T-helper 2 cell treated with Interferon-gamma antibody and Interleukin-4, amounts not matched to agents 100 ng/mL and 5 ng/mL, for 36 hours (primary cell): ENCODE data around the gene HERC3. TPM values are rescaled to one million over a fixed set of nuclear protein-coding genes. Genes with fewer than 3 reads are reported as not detected.
"Not testable (repeated sequence)": the region's sequence is repeated elsewhere in the genome, so short reads cannot be mapped to it uniquely, and the experiment has no call there.

Experiments used
- intact Hi-C: fragments of 100-400 bp; cut with micrococcal nuclease; formaldehyde crosslinking; loops from one replicate; pipeline ENCODE4 v1.15.1; 2023
- total RNA-seq: library from RNA; stranded (reverse); gene quantifications from 2 replicates; pipeline ENCODE4 v1.2.3, GENCODE V29; 2022

HERC3 gene
- total RNA-seq, 1 donor from 2014 or later = 32.7 TPM

- intact Hi-C loops = no loop called here
These were observed 13.5 kb downstream of the HERC3 start for GRCh38 chr4:88605736-88606135.

- intact Hi-C loops = no loop called here
These were observed 14.6 kb downstream of the HERC3 start for GRCh38 chr4:88606832-88607231.

- intact Hi-C loops = no loop called here
These were observed 17.1 kb downstream of the HERC3 start for GRCh38 chr4:88609387-88609786.

GRCh38 chr4:88609794-88610193 is 17.5 kb downstream of the HERC3 start:
- intact Hi-C loops = not testable (repeated sequence)

GRCh38 chr4:88610771-88611170 is 18.5 kb downstream of the HERC3 start:
- intact Hi-C loops = no loop called here

- intact Hi-C loops = loop anchor here (1.0 kb wide), 1 partner anchor 20 kb away; no protein-coding TSS in a partner anchor
These were observed 21.2 kb downstream of the HERC3 start for GRCh38 chr4:88613417-88613875.

GRCh38 chr4:88614058-88614457 is 21.8 kb downstream of the HERC3 start:
- intact Hi-C loops = no loop called here

GRCh38 chr4:88616275-88617150 is 24.2 kb downstream of the HERC3 start:
- intact Hi-C loops = no loop called here

GRCh38 chr4:88618782-88619485 is 26.7 kb downstream of the HERC3 start:
- intact Hi-C loops = no loop called here

- intact Hi-C loops = no loop called here
These were observed 27.7 kb downstream of the HERC3 start for GRCh38 chr4:88619971-88620370.

GRCh38 chr4:88621763-88622327 is 29.6 kb downstream of the HERC3 start:
- intact Hi-C loops = no loop called here

- intact Hi-C loops = no loop called here
These were observed 30.8 kb downstream of the HERC3 start for GRCh38 chr4:88623097-88623496.

GRCh38 chr4:88628746-88629145 is 36.5 kb downstream of the HERC3 start:
- intact Hi-C loops = no loop called here

- intact Hi-C loops = no loop called here
These were observed 37.5 kb downstream of the HERC3 start for GRCh38 chr4:88629826-88630225.

- intact Hi-C loops = no loop called here
These were observed 38.5 kb downstream of the HERC3 start for GRCh38 chr4:88630756-88631155.

- intact Hi-C loops = no loop called here
These were observed 51.7 kb downstream of the HERC3 start for GRCh38 chr4:88643932-88644331.

GRCh38 chr4:88645994-88646393 is 53.7 kb downstream of the HERC3 start:
- intact Hi-C loops = no loop called here

- intact Hi-C loops = no loop called here
These were observed 54.4 kb downstream of the HERC3 start for GRCh38 chr4:88646528-88647280.

- intact Hi-C loops = no loop called here
These were observed 57.4 kb downstream of the HERC3 start for GRCh38 chr4:88649716-88650115.

- intact Hi-C loops = no loop called here
These were observed 61.2 kb downstream of the HERC3 start for GRCh38 chr4:88653371-88653946.

- intact Hi-C loops = no loop called here
These were observed 62.9 kb downstream of the HERC3 start for GRCh38 chr4:88655226-88655625.
